Peyer's patch (tissue), 4 donors: ENCODE measurements around the gene TNFRSF18. TPM values are rescaled to one million over a fixed set of nuclear protein-coding genes. Genes with fewer than 3 reads are reported as not detected.
A peak's percentile ranks its signal among the peaks of the same experiment; 100 is the strongest.

Source experiments
- DNase-seq, 3 donors: peaks; one replicate each; pipeline ENCODE4 v3.0.0-alpha.2; 2017 to 2019
- H3K27ac ChIP-seq, 4 donors: fragments of 200-600 bp; sonication (generic); one replicate each; pipeline ENCODE4 v1.5.1; 2016 to 2019
- H3K27me3 ChIP-seq, 2 donors: fragments of 200-600 bp; sonication (generic); one replicate each; pipeline ENCODE4 v1.5.1; 2019
- H3K36me3 ChIP-seq, 3 donors: fragments of 200-600 bp; sonication (generic); one replicate each; pipeline ENCODE4 v1.5.1; 2016 to 2019
- H3K4me1 ChIP-seq, 4 donors: fragments of 200-600 bp; sonication (generic); one replicate each; pipeline ENCODE4 v1.5.1; 2016 to 2019
- H3K4me3 ChIP-seq, 4 donors: fragments of 200-600 bp; sonication (generic); 1 replicate in 3 of 4; 2 replicates in 1 of 4; pipeline ENCODE4 v1.5.1; 2016 to 2019; ENCODE audit warnings: mild to moderate bottlenecking in 1 of 4
- H3K9me3 ChIP-seq, 4 donors: fragments of 200-600 bp; sonication (generic); one replicate each; pipeline ENCODE4 v1.5.1; 2016 to 2019; ENCODE audit warnings: mild to moderate bottlenecking in 1 of 4
- POLR2A ChIP-seq, 2 donors: fragments of 450-650 bp; IDR thresholded peaks; one replicate each; pipeline ENCODE4 v1.5.1; 2017; ENCODE audit warnings: antibody characterized with exemption in 2 of 2, mild to moderate bottlenecking in 2 of 2, moderate library complexity in 2 of 2
- total RNA-seq, 4 donors: library from RNA; depleted of rRNA; stranded (reverse); fragments of >200 nt; gene quantifications; one replicate each; pipeline ENCODE4 v1.1.0, GENCODE V29; 2016
- TF ChIP-seq, protein P1 (sequence below), 6 experiments: fragments of 450-650 bp in 4 of 6; fragments of 200-600 bp in 2 of 6; sonication (generic) in 1 of 6; IDR thresholded peaks; one replicate each; pipeline ENCODE4 v1.5.1; 2017 to 2019; ENCODE audit warnings: antibody characterized with exemption in 6 of 6, mild to moderate bottlenecking in 3 of 6, moderate library complexity in 1 of 6

TNFRSF18 gene
- total RNA-seq, 4 donors from 2014 or later, result 0.70 to 38.0 (median 3.2) TPM; not detected in 1

- Histone ChIP-seq H3K4me1 (peaks cover 0 to 40% (median 27%) of the 10 kb centered on the region in 4 donors), H3K4me3 (no peak overlapping the region), H3K36me3 (no peaks in the 10 kb centered on the region), H3K9me3 (no peaks in the 10 kb centered on the region), H3K27ac (no peak overlapping the region), H3K27me3 (peaks cover 0 to 16% of the 10 kb centered on the region in 2 donors)
- no peak for TF ChIP-seq POLR2A (IDR thresholded peaks at IDR 0.05)
- TF ChIP-seq, protein P1, sequence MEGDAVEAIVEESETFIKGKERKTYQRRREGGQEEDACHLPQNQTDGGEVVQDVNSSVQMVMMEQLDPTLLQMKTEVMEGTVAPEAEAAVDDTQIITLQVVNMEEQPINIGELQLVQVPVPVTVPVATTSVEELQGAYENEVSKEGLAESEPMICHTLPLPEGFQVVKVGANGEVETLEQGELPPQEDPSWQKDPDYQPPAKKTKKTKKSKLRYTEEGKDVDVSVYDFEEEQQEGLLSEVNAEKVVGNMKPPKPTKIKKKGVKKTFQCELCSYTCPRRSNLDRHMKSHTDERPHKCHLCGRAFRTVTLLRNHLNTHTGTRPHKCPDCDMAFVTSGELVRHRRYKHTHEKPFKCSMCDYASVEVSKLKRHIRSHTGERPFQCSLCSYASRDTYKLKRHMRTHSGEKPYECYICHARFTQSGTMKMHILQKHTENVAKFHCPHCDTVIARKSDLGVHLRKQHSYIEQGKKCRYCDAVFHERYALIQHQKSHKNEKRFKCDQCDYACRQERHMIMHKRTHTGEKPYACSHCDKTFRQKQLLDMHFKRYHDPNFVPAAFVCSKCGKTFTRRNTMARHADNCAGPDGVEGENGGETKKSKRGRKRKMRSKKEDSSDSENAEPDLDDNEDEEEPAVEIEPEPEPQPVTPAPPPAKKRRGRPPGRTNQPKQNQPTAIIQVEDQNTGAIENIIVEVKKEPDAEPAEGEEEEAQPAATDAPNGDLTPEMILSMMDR (IDR thresholded peaks at IDR 0.05), result no peak
- DNase-seq, result peak in 1 of 3 donors; percentile 52
Observed at GRCh38 chr1:1202831-1203560, 3.4 kb downstream of the TNFRSF18 start.

- Histone ChIP-seq H3K27ac (peak overlapping the region in 3 of 4 donors; percentile 7 to 67 (median 64)), H3K36me3 (no peaks in the 10 kb centered on the region), H3K27me3 (peaks cover 0 to 7% of the 10 kb centered on the region in 2 donors), H3K9me3 (no peaks in the 10 kb centered on the region), H3K4me1 (peaks cover 0 to 23% (median 10%) of the 10 kb centered on the region in 4 donors), H3K4me3 (peak overlapping the region; percentile 22 to 59 (median 55))
- peak in 2 of 3 donors; percentile 54 to 83 for DNase-seq
- no peak for TF ChIP-seq POLR2A (IDR thresholded peaks at IDR 0.05)
- TF ChIP-seq, protein P1 (IDR thresholded peaks at IDR 0.05), result no peak
Observed at GRCh38 chr1:1200876-1201810, 5.2 kb downstream of the TNFRSF18 start.

DNA sequence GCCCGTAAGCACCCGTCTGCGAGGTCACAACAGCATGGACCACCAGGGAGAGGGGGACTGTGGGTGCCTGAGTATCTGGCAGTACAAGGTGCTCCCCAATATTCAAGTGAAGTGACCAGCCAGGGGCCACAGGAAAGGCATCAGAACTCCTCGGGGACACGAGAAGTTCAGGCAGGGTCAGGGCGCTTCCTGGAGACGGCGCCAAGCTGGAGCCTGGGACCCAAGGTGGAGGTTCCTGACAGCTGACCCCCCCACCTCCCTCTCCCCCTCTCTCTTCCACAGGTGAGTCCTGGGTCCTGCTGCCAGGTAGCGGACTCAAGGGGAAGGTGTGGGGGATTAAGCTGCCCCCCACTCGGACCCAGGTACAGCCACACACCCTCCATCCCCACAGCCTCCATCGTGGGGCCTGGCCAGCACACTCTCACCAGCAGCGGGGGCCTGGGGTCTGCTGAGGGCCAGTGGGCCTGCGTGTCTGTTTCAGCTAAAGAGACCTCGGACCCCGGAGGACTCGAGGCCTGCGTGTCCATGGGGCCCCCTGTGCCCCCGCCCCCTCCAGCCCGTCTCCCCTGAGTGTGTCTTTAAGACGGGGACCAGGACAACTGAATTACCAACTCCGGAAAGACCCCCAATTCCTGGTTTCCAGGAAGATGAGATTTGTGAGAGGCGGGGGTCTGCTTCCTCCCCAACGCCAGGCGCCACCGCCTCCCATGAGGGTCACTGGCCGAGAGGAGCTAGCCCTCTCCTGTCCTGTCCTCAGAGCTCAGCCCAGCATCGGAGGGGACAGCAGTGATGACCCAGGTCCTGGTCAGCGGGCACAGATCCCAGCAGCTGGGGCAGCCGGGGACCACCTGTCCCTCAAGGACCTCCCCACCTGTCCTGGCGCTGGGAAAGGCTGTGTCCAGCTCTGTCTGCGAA is 6.2 kb downstream of the TNFRSF18 start:
- peak overlapping the region in 3 of 4 donors; percentile 22 to 59 (median 53) for H3K4me3 ChIP-seq
- peaks cover 0 to under 1% (median 0%) of the 10 kb centered on the region in 4 donors for H3K9me3 ChIP-seq
- peaks cover 0 to 14% (median 7%) of the 10 kb centered on the region in 4 donors for H3K4me1 ChIP-seq
- DNase-seq, result peak in 1 of 3 donors; percentile 43
- H3K36me3 ChIP-seq, result no peaks in the 10 kb centered on the region
- no peak for TF ChIP-seq POLR2A (IDR thresholded peaks at IDR 0.05)
- TF ChIP-seq, protein P1 (IDR thresholded peaks at IDR 0.05), result no peak
- H3K27ac ChIP-seq, result peak overlapping the region in 1 of 4 donors; percentile 67
- H3K27me3 ChIP-seq, result peaks cover 0 to 7% of the 10 kb centered on the region in 2 donors

DNA sequence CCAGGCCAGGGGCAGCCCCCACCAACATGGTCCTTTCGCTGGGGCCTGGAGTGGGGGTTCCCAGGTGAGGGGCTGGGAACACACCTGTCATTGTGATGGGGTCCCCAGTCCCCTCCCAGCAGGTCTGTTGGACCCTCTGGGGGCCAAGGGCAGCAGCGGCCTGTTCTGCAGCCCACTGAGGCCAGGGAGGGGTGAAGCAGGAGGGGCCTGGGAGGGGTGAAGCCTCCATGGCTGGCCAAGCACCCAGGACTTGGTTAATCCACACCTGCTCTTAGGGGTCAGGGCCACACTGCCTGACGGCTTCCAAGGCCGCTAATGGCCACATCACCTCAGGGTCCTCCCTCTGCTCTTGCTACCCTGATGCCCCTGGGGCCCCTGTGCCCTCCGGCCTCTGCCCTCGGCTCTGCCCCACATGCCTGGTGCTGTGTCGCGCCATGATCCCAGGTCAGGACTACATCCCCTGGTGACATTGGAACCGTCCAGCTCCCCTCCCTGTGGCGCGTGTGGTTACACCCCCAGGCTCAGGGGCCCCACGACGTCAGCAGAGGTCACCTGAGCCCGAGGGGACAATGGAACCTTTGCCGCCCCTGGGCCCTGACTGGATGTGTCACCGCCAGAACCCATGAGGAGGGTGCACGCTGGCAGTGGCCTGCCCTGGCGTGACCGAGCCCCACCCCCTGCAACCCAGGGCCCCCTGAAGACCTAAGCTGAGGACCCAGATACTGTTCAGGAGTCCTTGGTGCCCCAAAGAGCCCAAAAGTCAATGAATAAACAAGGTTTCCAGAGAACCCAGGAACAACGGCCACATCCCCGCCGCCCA is 7.0 kb downstream of the TNFRSF18 start:
- DNase-seq, result peak in 1 of 3 donors; percentile 44
- Histone ChIP-seq H3K27me3 (peaks cover 0 to 7% of the 10 kb centered on the region in 2 donors), H3K9me3 (peaks cover 0 to 3% (median 1%) of the 10 kb centered on the region in 4 donors), H3K4me1 (peaks cover 0 to 14% (median 7%) of the 10 kb centered on the region in 4 donors), H3K4me3 (no peak overlapping the region), H3K36me3 (no peaks in the 10 kb centered on the region), H3K27ac (no peak overlapping the region)
- TF ChIP-seq POLR2A (IDR thresholded peaks at IDR 0.05), result no peak
- TF ChIP-seq, protein P1 (IDR thresholded peaks at IDR 0.05), result no peak
